Measurements from ENCODE around the gene PFN3.

Gene PFN3

DNA sequence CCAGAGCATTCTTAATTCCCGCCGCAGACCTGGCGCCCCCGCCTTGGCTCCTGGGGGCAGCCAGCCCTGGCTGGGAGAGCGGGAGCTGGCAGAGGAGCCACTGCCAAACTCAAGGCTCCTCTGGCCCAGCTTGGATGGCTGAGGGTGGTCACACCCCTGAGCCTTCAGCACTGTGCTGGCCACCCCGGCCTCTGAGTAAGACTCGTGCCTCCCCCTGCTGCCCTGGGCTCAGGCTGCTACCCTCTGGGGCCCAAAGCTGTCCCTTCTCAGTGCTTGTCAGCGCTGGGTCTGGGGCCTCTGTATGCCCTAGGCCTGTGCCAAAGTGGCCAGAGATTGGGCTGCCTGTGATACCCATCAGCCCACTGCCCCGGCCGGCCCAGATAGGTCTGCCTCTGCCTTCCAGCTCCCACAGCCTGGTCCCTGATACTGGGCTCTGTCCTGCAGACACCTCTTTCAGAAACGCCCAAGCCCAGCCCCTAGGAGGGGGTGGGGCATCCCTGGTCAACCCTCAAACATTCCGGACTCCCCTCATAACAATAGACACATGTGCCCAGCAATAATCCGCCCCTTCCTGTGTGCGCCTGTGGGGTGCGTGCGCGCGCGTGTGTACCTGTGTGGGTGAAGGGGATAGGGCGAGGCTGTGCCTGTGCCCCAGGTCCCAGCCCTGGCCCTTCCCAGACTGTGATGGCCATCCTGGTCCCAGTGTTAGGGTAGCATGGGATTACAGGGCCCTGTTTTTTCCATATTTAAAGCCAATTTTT lies 41.8 kb upstream of the PFN3 start:
- H3K4me1 Mint-ChIP-seq (ENCODE audit: low read depth), result peaks cover 33% of the 10 kb centered on the region
- H3K9me3 Mint-ChIP-seq, result no peaks in the 10 kb centered on the region
- H3K4me3 Mint-ChIP-seq, result no peak overlapping the region
- H3K27ac Mint-ChIP-seq, result no peak overlapping the region
- H3K27me3 Mint-ChIP-seq (ENCODE audit: low read depth), result no peaks in the 10 kb centered on the region
- H3K36me3 Mint-ChIP-seq (ENCODE audit: low read depth), result peaks cover 33% of the 10 kb centered on the region

DNA sequence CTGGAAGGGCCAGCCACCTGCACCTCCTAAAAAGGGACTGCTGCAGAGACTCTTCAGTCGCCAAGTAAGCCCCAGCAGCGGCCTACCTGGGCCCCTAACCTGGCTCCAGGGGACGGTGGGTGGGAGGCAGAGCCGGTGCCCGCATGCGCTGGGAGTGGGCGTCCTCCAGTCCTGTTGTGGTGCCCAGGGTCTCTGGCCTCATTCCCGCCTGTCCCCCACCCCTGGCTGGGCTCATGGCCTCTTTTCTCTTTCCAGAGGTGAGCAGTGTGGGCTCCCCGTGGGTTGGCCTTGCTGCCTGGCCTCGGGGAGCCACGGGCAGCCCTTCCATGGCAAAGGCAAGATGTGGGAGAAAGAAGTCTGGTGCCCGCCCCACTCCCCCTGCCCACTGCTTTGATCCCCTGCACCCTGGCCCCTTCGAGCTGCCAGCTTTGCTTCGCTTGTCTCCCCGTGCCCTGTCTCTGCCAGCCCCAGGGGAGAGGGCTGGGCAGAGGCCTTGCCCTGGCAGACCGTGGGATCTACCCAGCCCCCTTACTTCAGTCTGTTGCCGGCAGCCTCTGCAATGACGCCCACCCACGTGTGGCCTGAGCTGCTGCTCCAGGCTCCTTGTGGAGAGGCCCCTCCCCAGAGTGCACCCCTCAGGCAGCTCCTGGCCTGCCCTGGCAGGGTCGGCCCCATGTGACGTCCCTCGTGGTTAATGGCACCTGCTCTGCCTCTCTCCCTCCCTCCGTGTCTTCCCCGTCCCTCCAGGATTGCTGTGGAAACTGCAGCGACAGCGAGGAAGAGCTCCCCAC lies 40.7 kb upstream of the PFN3 start:
- Mint-ChIP-seq H3K9me3 (no peaks in the 10 kb centered on the region), H3K36me3 (ENCODE audit: low read depth) (peaks cover 39% of the 10 kb centered on the region), H3K4me1 (ENCODE audit: low read depth) (peaks cover 35% of the 10 kb centered on the region), H3K27me3 (ENCODE audit: low read depth) (no peaks in the 10 kb centered on the region), H3K4me3 (no peak overlapping the region), H3K27ac (peak overlapping the region; percentile 15)

DNA sequence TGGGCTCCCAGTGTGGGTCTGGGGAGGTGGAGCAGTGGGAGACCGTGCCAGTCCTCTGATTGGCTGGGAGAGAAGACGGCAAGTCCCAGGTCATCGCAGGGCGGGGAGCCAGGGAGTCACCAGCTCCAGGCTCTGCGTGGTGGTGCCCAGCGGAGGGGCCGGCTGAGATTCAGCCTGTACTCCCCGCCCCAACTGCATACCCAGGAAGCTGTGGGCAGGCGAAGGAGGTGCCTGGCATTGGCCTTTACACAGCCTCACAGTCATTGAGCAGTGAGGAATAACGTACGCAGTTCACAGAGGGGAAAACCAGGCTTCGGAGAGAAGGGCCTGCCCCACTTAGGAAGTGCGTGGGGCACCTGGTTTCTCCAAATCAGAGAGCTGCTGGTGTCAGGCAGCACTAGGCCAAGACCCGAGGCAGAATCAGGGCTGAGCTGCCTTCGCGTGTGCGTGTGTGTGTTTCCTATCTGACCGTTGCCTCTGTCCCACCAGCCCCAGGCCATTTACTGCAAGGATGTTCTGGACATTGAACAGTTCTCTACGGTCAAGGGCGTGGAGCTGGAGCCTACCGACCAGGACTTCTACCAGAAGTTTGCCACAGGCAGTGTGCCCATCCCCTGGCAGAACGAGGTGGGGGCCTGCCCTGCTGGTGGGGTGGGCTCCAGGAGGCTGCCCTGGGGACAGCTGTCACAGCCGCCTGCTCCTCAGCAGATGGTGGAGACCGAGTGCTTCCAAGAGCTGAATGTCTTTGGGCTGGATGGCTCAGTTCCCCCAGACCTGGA lies 39.9 kb upstream of the PFN3 start:
- no peak overlapping the region for H3K4me3 Mint-ChIP-seq
- peaks cover 28% of the 10 kb centered on the region for H3K4me1 Mint-ChIP-seq (ENCODE audit: low read depth)
- peaks cover 39% of the 10 kb centered on the region for H3K36me3 Mint-ChIP-seq (ENCODE audit: low read depth)
- no peaks in the 10 kb centered on the region for H3K9me3 Mint-ChIP-seq
- no peaks in the 10 kb centered on the region for H3K27me3 Mint-ChIP-seq (ENCODE audit: low read depth)
- no peak overlapping the region for H3K27ac Mint-ChIP-seq

DNA sequence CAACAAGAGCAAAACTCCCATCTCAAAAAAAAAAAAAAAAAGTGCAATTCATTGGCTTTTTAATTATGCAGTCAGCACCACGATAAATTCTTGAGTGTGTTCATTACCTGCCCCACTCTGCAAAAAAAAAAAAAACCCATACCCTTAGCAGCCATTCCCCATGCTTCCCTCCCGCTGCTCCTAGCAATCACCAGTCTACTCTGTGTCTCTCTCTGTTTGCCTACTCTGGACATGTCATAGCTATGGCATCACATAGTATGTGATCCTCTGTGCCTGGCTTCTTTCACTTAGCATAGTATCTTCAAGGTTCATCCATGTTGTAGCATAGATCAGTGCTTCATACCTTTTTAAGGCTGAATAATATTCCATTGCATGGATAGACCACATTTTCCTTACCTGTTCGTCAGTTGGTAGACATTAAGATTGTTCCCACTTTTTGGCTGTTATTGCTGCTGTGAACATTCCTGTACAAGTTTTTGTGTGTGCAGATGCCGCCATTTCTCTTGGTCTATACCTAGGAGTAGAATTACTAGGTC lies 39.1 kb upstream of the PFN3 start:
- no peaks in the 10 kb centered on the region for H3K9me3 Mint-ChIP-seq
- H3K27ac Mint-ChIP-seq, result no peak overlapping the region
- H3K36me3 Mint-ChIP-seq (ENCODE audit: low read depth), result peaks cover 43% of the 10 kb centered on the region
- H3K27me3 Mint-ChIP-seq (ENCODE audit: low read depth), result no peaks in the 10 kb centered on the region
- peaks cover 23% of the 10 kb centered on the region for H3K4me1 Mint-ChIP-seq (ENCODE audit: low read depth)
- no peak overlapping the region for H3K4me3 Mint-ChIP-seq

DNA sequence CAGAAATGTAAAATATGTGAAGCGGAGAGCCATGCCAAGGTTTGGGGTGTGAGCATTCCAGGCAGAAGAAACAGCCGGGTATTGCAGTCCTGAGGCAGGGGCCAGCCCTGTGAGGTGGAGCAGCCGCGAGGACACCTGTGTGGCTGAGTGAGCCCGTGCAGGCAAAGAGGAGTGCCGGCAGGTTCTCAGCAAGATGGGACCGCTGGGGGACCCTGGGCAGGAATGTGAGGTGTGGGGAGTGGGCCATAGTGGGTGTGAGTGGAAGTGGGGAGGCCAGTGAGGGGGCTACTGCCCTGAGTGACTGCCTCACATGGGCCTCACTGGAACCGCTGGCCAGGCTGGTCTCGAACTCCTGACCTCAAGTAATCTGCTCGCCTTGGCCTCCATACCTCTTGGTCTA lies 38.0 kb upstream of the PFN3 start:
- H3K4me1 Mint-ChIP-seq (ENCODE audit: low read depth), result peaks cover 19% of the 10 kb centered on the region
- H3K36me3 Mint-ChIP-seq (ENCODE audit: low read depth), result peaks cover 48% of the 10 kb centered on the region
- no peaks in the 10 kb centered on the region for H3K9me3 Mint-ChIP-seq
- H3K27me3 Mint-ChIP-seq (ENCODE audit: low read depth), result no peaks in the 10 kb centered on the region
- H3K27ac Mint-ChIP-seq, result no peak overlapping the region
- H3K4me3 Mint-ChIP-seq, result no peak overlapping the region

DNA sequence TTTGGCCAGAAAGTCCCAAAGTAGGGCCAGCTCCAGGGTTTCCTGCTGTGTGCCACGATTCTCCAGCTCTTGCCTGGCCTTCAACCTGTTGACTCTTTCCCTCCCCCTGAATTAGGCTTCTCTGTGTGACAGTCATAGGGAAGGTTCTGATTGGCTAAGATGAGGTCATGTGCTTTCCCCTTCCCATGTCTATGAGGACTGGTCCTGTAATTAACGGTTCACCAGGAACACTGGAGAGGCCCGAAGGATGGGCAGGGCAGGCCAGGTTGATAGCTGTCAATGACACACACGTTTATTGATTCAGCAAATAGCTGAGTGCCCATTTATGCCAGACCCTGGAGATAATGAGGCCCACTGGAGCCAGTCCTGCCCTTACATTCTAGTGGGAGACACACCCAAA lies 37.2 kb upstream of the PFN3 start:
- Mint-ChIP-seq H3K27ac (no peak overlapping the region), H3K36me3 (ENCODE audit: low read depth) (peaks cover 50% of the 10 kb centered on the region), H3K9me3 (no peaks in the 10 kb centered on the region), H3K27me3 (ENCODE audit: low read depth) (no peaks in the 10 kb centered on the region), H3K4me3 (no peak overlapping the region), H3K4me1 (ENCODE audit: low read depth) (peaks cover 19% of the 10 kb centered on the region)

DNA sequence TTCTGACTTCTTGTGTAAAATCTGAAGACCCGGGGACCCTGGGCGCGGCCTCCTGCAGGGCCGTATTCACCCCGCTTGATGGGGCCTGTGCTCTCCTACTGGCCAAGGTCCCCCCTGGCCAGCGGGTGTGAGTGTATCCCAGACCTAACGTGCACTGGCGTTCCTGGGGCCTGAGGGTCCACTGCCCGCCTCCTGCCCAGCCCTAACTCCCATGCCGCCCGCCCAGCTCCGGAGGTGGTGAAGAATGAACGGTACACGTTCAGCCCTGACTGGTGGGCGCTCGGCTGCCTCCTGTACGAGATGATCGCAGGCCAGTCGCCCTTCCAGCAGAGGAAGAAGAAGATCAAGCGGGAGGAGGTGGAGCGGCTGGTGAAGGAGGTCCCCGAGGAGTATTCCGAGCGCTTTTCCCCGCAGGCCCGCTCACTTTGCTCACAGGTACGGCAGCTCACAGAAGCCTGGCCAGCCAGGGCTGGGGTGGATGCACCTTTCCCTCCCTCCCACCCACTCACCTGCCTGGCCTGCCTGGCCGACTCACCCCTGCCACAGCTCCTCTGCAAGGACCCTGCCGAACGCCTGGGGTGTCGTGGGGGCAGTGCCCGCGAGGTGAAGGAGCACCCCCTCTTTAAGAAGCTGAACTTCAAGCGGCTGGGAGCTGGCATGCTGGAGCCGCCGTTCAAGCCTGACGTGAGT lies 35.5 kb upstream of the PFN3 start:
- H3K4me3 Mint-ChIP-seq, result no peak overlapping the region
- H3K9me3 Mint-ChIP-seq, result no peaks in the 10 kb centered on the region
- peaks cover 48% of the 10 kb centered on the region for H3K36me3 Mint-ChIP-seq (ENCODE audit: low read depth)
- no peaks in the 10 kb centered on the region for H3K27me3 Mint-ChIP-seq (ENCODE audit: low read depth)
- H3K4me1 Mint-ChIP-seq (ENCODE audit: low read depth), result peaks cover 29% of the 10 kb centered on the region
- no peak overlapping the region for H3K27ac Mint-ChIP-seq

DNA sequence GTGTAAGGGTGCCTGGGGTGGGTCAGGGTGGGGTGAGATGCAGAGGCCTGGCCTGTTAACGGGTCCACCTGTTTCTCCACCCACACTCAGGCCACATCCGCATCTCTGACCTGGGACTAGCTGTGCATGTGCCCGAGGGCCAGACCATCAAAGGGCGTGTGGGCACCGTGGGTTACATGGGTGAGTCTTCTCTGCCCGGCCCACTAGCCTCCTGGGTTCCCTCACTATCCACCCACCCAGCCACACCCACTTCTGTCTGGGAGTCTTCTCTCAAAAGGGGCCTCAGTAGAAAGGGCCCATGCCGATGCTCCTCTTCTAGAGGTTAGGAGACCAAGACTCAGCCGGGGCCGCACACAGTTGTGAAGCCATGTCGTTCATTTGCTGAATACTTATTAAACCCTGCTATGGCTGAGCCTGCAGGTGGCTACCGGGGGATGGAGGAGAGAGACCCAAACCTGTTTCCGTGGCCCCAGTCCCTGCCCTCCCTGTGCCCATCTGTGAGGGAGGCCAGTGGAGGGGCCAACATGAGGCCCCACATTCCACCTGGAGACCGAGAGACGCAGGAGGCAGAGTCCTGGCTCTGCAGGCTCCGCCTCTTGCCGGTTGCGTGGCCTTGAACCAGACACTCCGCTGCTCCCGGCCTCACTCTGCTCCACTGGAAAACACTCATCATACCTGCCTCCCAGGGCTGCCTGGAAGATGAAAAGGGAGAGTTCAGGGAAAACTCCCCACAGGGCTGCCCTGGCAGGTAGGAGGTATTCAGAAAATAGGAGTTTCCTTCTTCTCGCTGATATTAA lies 34.7 kb upstream of the PFN3 start:
- Mint-ChIP-seq H3K9me3 (no peaks in the 10 kb centered on the region), H3K4me1 (ENCODE audit: low read depth) (peaks cover 37% of the 10 kb centered on the region), H3K27me3 (ENCODE audit: low read depth) (no peaks in the 10 kb centered on the region), H3K27ac (no peak overlapping the region), H3K4me3 (no peak overlapping the region), H3K36me3 (ENCODE audit: low read depth) (peaks cover 56% of the 10 kb centered on the region)

DNA sequence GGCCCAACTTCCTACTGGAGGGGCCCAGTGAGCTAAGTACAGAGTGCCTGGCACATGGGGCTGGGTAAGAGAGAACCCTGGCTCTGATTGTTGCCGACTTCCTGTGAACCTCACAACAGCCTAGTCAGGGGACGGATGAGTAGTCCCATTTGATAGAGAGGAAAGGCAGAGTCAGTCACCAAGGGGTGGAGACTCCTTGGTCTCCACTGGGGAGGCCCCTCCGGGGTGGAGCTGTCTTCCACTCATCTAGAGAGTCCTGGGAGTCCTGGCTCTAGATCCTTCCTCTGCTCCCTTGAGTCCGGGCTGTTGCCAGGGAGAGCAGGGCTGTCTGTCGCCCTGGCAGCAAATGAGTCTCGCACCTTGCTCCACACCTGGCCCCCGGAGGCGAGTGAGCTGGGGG lies 34.0 kb upstream of the PFN3 start:
- peak overlapping the region; percentile 31 for H3K4me3 Mint-ChIP-seq
- H3K36me3 Mint-ChIP-seq (ENCODE audit: low read depth), result peaks cover 53% of the 10 kb centered on the region
- peak overlapping the region; percentile 62 for H3K27ac Mint-ChIP-seq
- H3K27me3 Mint-ChIP-seq (ENCODE audit: low read depth), result no peaks in the 10 kb centered on the region
- peaks cover 43% of the 10 kb centered on the region for H3K4me1 Mint-ChIP-seq (ENCODE audit: low read depth)
- no peaks in the 10 kb centered on the region for H3K9me3 Mint-ChIP-seq

DNA sequence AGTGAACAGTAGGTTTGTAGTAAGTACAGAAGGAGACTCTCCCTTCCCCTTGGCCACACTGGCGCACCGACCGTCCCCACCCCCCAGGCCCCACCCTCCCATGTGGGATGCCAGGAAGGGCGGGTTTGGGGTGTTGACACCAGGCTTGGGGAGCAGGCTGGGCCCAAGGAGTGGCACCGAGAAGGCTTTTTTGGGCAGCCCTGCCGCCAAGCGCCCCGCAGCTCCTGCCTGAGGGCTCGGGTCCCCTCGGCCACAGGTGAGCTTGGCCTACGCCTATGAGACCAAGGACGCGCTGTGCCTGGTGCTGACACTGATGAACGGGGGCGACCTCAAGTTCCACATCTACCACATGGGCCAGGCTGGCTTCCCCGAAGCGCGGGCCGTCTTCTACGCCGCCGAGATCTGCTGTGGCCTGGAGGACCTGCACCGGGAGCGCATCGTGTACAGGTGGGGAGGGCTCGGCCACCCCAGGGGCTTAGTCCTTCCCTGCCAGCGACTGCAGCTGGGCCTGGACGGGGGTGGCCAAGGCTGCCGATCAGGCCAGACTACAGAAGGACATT lies 33.3 kb upstream of the PFN3 start:
- Mint-ChIP-seq H3K27me3 (ENCODE audit: low read depth) (no peaks in the 10 kb centered on the region), H3K36me3 (ENCODE audit: low read depth) (peaks cover 60% of the 10 kb centered on the region), H3K9me3 (no peaks in the 10 kb centered on the region), H3K4me1 (ENCODE audit: low read depth) (peaks cover 50% of the 10 kb centered on the region), H3K27ac (no peak overlapping the region), H3K4me3 (no peak overlapping the region)

DNA sequence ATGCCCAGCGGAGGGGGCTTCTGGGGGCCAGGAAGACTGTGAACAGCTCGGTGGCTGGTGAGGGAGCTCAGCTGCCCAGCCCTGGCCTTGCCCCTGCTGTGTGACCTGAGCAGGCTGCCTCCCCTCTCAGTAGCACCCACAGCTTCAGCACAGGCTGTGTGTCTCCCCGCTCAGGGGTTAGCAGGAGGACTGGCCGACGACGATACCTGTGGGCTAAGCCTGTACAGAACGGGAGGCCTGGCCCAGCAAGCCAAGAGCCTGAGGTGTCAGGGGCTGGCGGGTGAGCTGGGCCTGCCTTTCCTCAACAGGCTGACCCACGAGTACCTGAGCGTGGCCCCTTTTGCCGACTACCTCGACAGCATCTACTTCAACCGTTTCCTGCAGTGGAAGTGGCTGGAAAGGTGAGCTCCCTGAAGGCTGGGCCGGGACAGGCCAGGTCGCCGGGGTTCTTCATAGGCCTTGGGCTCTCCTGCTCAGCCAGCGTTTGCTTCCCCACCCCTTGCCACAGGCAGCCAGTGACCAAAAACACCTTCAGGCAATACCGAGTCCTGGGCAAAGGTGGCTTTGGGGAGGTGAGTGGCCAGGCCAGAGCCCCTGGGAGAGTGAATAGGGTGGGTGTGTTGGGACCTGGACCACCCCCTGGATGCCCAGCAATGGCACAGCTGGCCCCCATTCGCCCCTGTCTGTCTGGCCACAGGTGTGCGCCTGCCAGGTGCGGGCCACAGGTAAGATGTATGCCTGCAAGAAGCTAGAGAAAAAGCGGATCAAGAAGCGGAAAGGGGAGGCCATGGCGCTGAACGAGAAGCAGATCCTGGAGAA lies 32.6 kb upstream of the PFN3 start:
- peaks cover 53% of the 10 kb centered on the region for H3K36me3 Mint-ChIP-seq (ENCODE audit: low read depth)
- H3K27ac Mint-ChIP-seq, result no peak overlapping the region
- H3K4me3 Mint-ChIP-seq, result no peak overlapping the region
- peaks cover 51% of the 10 kb centered on the region for H3K4me1 Mint-ChIP-seq (ENCODE audit: low read depth)
- H3K9me3 Mint-ChIP-seq, result no peaks in the 10 kb centered on the region
- H3K27me3 Mint-ChIP-seq (ENCODE audit: low read depth), result no peaks in the 10 kb centered on the region

DNA sequence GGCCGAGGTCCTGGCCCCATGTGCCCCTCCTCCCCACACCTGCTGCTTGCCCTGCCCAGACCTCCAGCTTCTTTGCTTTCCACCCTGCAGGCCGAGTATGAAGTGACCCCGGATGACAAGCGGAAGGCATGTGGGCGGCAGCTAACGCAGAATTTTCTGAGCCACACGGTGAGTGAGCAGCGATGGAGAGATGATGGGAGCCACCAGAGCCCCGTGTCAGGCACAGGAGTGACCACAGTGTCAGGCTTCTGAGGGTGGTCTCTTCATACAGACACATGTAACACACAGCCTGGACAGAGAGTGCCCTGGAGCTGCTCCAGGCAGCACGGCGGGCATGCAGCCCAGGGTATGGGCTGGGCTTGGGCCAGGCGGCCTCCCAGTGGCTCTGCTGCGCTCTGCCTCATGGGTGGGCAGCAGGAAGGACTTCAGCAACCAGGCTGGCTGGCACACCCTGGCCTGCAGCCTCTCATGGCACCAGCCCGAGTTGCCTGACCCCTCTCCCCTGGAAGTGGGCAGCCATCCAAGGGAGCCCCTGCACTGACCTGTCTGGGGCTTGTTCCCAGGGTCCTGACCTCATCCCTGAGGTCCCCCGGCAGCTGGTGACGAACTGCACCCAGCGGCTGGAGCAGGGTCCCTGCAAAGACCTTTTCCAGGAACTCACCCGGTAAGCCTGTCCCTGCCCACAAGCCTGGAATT lies 31.8 kb upstream of the PFN3 start:
- Mint-ChIP-seq H3K36me3 (ENCODE audit: low read depth) (peaks cover 50% of the 10 kb centered on the region), H3K4me1 (ENCODE audit: low read depth) (peaks cover 51% of the 10 kb centered on the region), H3K9me3 (no peaks in the 10 kb centered on the region), H3K27me3 (ENCODE audit: low read depth) (no peaks in the 10 kb centered on the region), H3K27ac (peak overlapping the region; percentile 86), H3K4me3 (peak overlapping the region; percentile 78)

All from T-helper 1 cell treated with Interleukin-12 subunit alpha and Interleukin-12 subunit beta and Interleukin-4 antibody, amounts not matched to agents 30 μg/mL and 1 μg/mL, for 36 hours (primary cell).